IgD-negative memory B cell (primary cell): Measurements from ENCODE around the gene RAB1B. TPM values are rescaled to one million over a fixed set of nuclear protein-coding genes. Genes with fewer than 3 reads are reported as not detected.

ENCODE experiments used
- H3K27ac Mint-ChIP-seq, 3 donors: one replicate each; pipeline ENCODE4 v1.8.0; 2020 to 2022; ENCODE audit warnings: mild to moderate bottlenecking in 3 of 3, mixed read lengths in 3 of 3, moderate library complexity in 1 of 3
- H3K27me3 Mint-ChIP-seq: one replicate; pipeline ENCODE4 v1.8.0; 2021; ENCODE audit warnings: mixed read lengths
- H3K36me3 Mint-ChIP-seq: one replicate; pipeline ENCODE4 v1.8.0; 2020; ENCODE audit warnings: mild to moderate bottlenecking, mixed read lengths
- H3K4me1 Mint-ChIP-seq, 3 donors: one replicate each; pipeline ENCODE4 v1.8.0; 2020 to 2022; ENCODE audit warnings: mixed read lengths in 3 of 3, mild to moderate bottlenecking in 1 of 3
- H3K4me3 Mint-ChIP-seq, 4 donors: one replicate each; pipeline ENCODE4 v1.8.0; 2020 to 2022; ENCODE audit warnings: mild to moderate bottlenecking in 4 of 4, mixed read lengths in 4 of 4, moderate library complexity in 3 of 4
- H3K9me3 Mint-ChIP-seq, 3 donors: one replicate each; pipeline ENCODE4 v1.8.0; 2020 to 2021; ENCODE audit warnings: mixed read lengths in 3 of 3, mild to moderate bottlenecking in 1 of 3
- polyA plus RNA-seq: library from polyadenylated mRNA; unstranded; fragments of 300-500 nt; fragmentation: Illumina TruSeq; gene quantifications from one replicate; pipeline ENCODE4 v1.2.3, GENCODE V29; 2021

The RAB1B gene
- polyA plus RNA-seq = 14.8 TPM

DNA sequence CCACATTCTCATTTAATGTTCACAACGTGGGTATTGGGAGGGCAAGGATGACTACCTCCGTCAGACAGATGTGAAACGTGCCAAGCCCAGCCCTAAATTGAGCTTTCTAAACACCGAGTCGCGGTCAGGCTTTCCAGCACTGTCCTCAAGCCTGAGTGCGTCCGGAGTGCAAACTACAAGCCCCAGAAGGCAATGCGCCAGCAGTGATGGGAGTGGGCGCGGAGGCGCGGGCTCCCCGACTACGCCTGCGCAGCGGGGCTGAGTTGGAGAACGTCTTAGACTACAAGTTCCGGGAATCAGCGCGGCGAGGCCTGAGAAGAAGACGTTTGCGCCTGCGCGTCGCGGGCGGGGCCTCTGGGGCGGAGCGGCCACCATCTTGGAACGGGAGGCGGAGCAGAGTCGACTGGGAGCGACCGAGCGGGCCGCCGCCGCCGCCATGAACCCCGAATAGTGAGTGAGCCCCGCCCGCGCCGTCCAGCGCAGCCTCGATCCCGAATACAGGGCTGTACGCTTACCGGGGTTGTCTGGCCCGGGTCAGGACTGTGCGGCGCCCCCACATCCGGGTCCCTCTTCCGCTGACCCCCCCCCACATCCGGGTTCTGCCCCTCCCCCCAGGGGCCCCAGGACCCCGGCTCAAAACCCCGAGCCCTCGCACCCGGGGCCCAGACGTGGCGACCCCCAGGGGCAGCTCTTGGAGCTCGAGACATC is at the start of gene RAB1B:
Gene RAB1B, plus strand, starts transcription at position 396 of the 708 bp plus-strand sequence. Its CDS starts 41 bp downstream, at position 437.
- H3K36me3 Mint-ChIP-seq = peaks cover 2% of the 10 kb centered on the region
- H3K9me3 Mint-ChIP-seq = no peaks in the 10 kb centered on the region
- no peaks in the 10 kb centered on the region for H3K27me3 Mint-ChIP-seq
- H3K4me1 Mint-ChIP-seq = peaks cover 6 to 23% (median 17%) of the 10 kb centered on the region in 3 donors
- peak within 1 kb of the TSS; percentile 91 to 96 (median 94) for H3K4me3 Mint-ChIP-seq
- H3K27ac Mint-ChIP-seq = peak within 1 kb of the TSS; percentile 96 to 99 (median 97)

DNA sequence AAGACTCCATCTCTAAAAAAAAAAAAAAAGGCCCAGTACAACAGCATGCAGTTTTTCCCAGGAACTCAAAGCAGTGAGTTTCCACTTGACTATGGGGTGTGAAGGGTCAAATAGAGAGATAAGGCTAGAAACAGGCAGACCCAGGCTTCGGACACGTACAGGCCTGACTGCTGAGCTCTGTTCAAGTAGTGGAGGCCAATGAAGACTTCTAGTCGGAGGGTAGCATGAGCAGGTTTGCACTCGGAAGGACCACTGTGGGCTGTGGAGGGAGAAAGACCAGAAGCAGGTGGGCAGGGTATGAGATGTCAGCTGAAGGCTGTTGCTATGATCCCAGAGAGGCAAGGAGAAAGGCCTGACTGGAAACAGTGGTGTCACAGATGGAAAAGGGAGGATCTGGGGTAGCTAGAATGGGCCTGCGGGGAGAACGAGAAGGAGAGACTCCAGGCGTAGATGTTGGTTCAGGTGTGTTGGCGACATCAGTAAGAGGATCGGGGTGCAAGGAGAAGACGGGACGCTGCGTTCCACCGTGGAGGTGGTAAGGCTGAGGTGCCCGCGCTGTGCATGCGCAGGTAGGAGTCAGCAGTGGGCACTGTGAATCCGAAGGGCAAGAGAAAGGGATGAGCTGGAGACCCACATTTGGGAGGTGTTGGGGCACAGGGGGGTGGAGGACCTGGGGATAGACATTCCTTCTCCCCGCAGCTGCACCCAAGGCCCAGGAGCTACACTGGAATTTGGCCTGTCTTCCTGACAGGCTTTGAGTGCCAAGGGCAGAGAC is 49.4 kb upstream of the RAB1B start:
- no peaks in the 10 kb centered on the region for H3K9me3 Mint-ChIP-seq
- peak overlapping the region in 1 of 4 donors; percentile 44 for H3K4me3 Mint-ChIP-seq
- H3K36me3 Mint-ChIP-seq = peaks cover 8% of the 10 kb centered on the region
- H3K27ac Mint-ChIP-seq = peak overlapping the region; percentile 39 to 69 (median 52)
- H3K4me1 Mint-ChIP-seq = peaks cover 6 to 13% (median 11%) of the 10 kb centered on the region in 3 donors
- no peaks in the 10 kb centered on the region for H3K27me3 Mint-ChIP-seq

- no peaks in the 10 kb centered on the region for H3K9me3 Mint-ChIP-seq
- peak overlapping the region; percentile 43 to 94 (median 52) for H3K27ac Mint-ChIP-seq
- H3K36me3 Mint-ChIP-seq = peaks cover 4% of the 10 kb centered on the region
- no peaks in the 10 kb centered on the region for H3K27me3 Mint-ChIP-seq
- H3K4me3 Mint-ChIP-seq = no peak overlapping the region
- peaks cover 6 to 13% (median 11%) of the 10 kb centered on the region in 3 donors for H3K4me1 Mint-ChIP-seq
Observed at GRCh38 chr11:66219846-66220565, 48.4 kb upstream of the RAB1B start.

DNA sequence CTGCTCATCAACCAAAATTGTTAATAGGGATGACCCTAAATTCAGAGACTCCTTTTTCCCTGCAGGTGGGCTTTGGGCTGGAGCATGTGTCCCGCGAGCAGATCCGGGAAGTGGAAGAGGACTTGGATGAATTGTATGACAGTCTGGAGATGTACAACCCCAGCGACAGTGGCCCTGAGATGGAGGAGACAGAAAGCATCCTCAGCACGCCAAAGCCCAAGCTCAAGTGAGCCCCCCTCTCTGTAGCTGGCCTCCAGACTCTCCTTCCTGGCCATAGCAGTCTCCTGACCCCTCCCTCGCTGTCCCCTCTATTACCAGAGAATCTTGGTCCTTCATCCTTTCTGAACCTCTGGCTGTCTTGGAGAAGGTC is 47.9 kb upstream of the RAB1B start:
- peak overlapping the region; percentile 43 to 94 (median 94) for H3K27ac Mint-ChIP-seq
- H3K27me3 Mint-ChIP-seq = no peaks in the 10 kb centered on the region
- no peak overlapping the region for H3K4me3 Mint-ChIP-seq
- peaks cover 6 to 13% (median 11%) of the 10 kb centered on the region in 3 donors for H3K4me1 Mint-ChIP-seq
- H3K36me3 Mint-ChIP-seq = peaks cover 4% of the 10 kb centered on the region
- no peaks in the 10 kb centered on the region for H3K9me3 Mint-ChIP-seq

- no peaks in the 10 kb centered on the region for H3K9me3 Mint-ChIP-seq
- H3K27me3 Mint-ChIP-seq = no peaks in the 10 kb centered on the region
- peaks cover 4% of the 10 kb centered on the region for H3K36me3 Mint-ChIP-seq
- H3K27ac Mint-ChIP-seq = peak overlapping the region; percentile 94 to 95 (median 94)
- H3K4me3 Mint-ChIP-seq = no peak overlapping the region
- H3K4me1 Mint-ChIP-seq = peaks cover 6 to 13% (median 11%) of the 10 kb centered on the region in 3 donors
Observed at GRCh38 chr11:66221012-66221411, 47.4 kb upstream of the RAB1B start.

- H3K27ac Mint-ChIP-seq = peak overlapping the region; percentile 94 to 99 (median 95)
- peaks cover 4% of the 10 kb centered on the region for H3K36me3 Mint-ChIP-seq
- no peaks in the 10 kb centered on the region for H3K27me3 Mint-ChIP-seq
- H3K4me3 Mint-ChIP-seq = peak overlapping the region in 2 of 4 donors; percentile 10 to 69
- peaks cover 6 to 13% (median 11%) of the 10 kb centered on the region in 3 donors for H3K4me1 Mint-ChIP-seq
- H3K9me3 Mint-ChIP-seq = no peaks in the 10 kb centered on the region
Observed at GRCh38 chr11:66221726-66222236, 46.7 kb upstream of the RAB1B start.

DNA sequence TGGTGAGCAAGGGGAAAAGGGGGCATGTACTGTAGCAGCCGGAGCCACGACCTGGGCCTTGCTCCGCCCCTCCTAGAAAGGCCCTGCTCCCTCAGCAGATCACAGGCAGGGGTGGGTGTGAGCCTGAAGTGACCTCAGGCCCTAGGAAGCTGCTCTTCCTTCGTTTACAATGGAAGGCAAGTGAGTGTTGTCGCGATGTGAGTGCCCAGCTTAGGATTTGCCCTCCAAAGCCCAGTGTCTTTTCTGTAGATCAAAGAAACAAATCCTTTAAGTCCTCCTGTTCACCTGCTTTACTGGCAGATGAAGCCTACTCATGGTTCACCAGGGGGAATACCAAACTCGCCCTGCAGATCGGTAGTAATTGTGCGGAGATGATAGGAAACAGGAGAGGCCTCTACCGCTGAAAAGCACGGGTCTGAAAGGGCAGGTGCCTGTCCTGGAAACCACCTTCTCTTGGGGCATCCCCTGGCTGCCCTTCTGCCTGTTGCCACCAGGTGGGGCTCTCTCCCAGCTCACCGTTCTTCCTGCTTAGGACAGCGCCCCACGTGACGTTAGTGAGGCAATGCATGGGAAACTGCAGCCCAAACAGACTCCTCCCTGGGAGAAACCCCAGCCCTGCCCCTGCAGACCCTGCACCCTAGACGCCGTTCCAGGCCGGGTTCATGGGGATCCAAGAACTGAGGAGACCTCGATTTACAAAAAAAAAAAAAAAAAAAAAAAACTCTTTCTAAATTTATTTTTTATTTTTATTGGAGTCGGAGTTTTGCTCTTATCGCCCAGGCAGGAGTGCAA is 45.9 kb upstream of the RAB1B start:
- Mint-ChIP-seq H3K9me3 (no peaks in the 10 kb centered on the region), H3K27ac (peak overlapping the region; percentile 94 to 99 (median 95)), H3K4me3 (peak overlapping the region in 2 of 4 donors; percentile 69 to 77), H3K36me3 (peaks cover 4% of the 10 kb centered on the region), H3K4me1 (peaks cover 6 to 13% (median 11%) of the 10 kb centered on the region in 3 donors), H3K27me3 (no peaks in the 10 kb centered on the region)

GRCh38 chr11:66224226-66224855 is 44.1 kb upstream of the RAB1B start:
- no peaks in the 10 kb centered on the region for H3K9me3 Mint-ChIP-seq
- H3K4me3 Mint-ChIP-seq = no peak overlapping the region
- peak overlapping the region in 1 of 3 donors; percentile 69 for H3K27ac Mint-ChIP-seq
- H3K4me1 Mint-ChIP-seq = peaks cover 6 to 13% (median 9%) of the 10 kb centered on the region in 3 donors
- H3K36me3 Mint-ChIP-seq = peaks cover 4% of the 10 kb centered on the region
- H3K27me3 Mint-ChIP-seq = no peaks in the 10 kb centered on the region

- H3K9me3 Mint-ChIP-seq = no peaks in the 10 kb centered on the region
- peaks cover 4% of the 10 kb centered on the region for H3K36me3 Mint-ChIP-seq
- no peak overlapping the region for H3K4me3 Mint-ChIP-seq
- peaks cover 6 to 13% (median 9%) of the 10 kb centered on the region in 3 donors for H3K4me1 Mint-ChIP-seq
- no peak overlapping the region for H3K27ac Mint-ChIP-seq
- no peaks in the 10 kb centered on the region for H3K27me3 Mint-ChIP-seq
Observed at GRCh38 chr11:66225066-66225465, 43.4 kb upstream of the RAB1B start.

DNA sequence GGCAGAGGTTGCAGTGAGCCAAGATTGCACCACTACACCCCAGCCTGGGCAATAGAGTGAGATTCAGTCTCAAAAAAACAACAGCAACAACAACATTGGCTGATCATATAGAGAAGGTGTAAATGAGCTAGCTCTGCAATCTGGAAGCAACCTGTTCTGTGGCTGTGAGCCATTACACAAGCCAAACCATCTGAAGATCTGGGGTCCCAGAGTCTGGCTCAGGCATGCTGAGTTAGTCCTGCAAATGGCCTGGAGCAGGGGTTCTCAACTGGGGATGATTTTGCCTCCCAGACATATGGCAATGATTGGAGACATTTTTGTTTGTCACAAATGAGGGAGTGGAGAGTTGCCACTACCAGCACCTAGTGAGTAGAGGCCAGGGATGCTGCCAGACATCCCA is 42.3 kb upstream of the RAB1B start:
- Mint-ChIP-seq H3K36me3 (no peaks in the 10 kb centered on the region), H3K9me3 (no peaks in the 10 kb centered on the region), H3K4me3 (no peak overlapping the region), H3K27ac (no peak overlapping the region), H3K27me3 (no peaks in the 10 kb centered on the region), H3K4me1 (peaks cover 6 to 13% (median 9%) of the 10 kb centered on the region in 3 donors)

DNA sequence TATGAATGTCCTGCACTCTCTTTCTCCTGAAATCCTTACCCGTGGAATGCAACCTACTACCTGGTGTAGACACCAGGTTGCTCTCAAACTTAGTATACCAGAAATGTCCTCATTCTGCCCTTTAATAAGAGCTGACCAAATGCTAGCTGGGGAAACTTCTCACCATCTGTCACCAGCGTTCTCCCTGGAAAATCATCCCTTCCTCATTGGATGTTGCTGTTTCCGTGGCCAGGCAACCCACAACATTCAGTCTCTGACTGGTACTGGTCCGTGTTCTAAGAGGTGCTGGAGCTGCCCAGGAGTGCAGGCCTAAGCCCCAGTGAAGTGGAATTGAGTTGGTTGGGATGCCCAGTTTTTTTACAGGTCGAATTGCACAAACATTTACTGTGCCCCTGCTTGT is 40.7 kb upstream of the RAB1B start:
- H3K36me3 Mint-ChIP-seq = peaks cover 2% of the 10 kb centered on the region

DNA sequence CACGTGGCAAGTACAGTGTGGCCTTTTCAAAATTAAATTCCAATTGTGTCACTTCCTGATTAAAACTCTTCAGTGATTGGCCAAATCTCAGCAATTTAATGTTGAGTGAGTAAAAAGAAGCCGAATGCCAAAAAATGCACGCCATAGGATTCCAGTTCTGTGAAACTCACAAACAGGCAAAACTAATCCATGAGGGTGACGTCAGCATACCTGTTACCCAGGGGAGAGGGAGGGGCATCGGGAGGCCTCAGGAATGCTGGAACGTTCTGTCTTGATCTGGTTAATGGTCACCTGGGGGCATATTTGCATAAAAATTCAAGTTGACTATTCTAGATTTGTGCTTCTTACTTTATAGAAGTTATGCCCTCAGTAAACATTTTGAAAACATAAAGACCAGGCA is 39.9 kb upstream of the RAB1B start:
- peaks cover 2% of the 10 kb centered on the region for H3K36me3 Mint-ChIP-seq
- no peaks in the 10 kb centered on the region for H3K9me3 Mint-ChIP-seq
- H3K27ac Mint-ChIP-seq = peak overlapping the region in 1 of 3 donors; percentile 42
- H3K4me3 Mint-ChIP-seq = peak overlapping the region in 1 of 4 donors; percentile 63
- peaks cover 0 to 1% (median 0%) of the 10 kb centered on the region in 3 donors for H3K4me1 Mint-ChIP-seq
- no peaks in the 10 kb centered on the region for H3K27me3 Mint-ChIP-seq

More for the DNA sequence above, 40.7 kb upstream of the RAB1B start:
- peaks cover 1 to 3% (median 2%) of the 10 kb centered on the region in 3 donors for H3K4me1 Mint-ChIP-seq
- H3K27ac Mint-ChIP-seq = no peak overlapping the region
- no peak overlapping the region for H3K4me3 Mint-ChIP-seq
- H3K27me3 Mint-ChIP-seq = no peaks in the 10 kb centered on the region
- no peaks in the 10 kb centered on the region for H3K9me3 Mint-ChIP-seq

DNA sequence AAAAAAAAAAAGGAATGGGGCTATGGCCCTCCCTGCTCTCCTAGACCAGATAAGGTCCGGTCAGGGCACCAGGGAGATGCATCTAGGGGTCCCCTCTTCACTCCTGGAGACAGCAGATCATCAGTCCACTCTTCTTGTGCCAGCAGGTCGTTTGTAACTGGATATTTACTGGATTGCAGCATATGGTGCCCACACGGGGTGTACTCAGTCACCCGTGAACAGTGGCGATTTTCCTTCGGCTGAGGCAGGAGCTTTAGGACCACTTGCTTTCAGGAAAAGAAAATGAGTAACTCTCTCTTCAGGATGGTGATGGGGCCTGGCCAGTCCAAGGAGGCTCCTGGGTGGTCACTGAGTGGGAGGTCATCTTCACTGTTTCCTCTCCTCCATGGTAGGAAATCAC is 38.3 kb upstream of the RAB1B start:
- peaks cover 6% of the 10 kb centered on the region for H3K36me3 Mint-ChIP-seq
- H3K4me1 Mint-ChIP-seq = peaks cover 0 to 1% (median 0%) of the 10 kb centered on the region in 3 donors
- H3K27me3 Mint-ChIP-seq = no peaks in the 10 kb centered on the region
- peaks cover 0 to 1% (median 0%) of the 10 kb centered on the region in 3 donors for H3K9me3 Mint-ChIP-seq
- peak overlapping the region in 1 of 3 donors; percentile 45 for H3K27ac Mint-ChIP-seq
- H3K4me3 Mint-ChIP-seq = no peak overlapping the region
